ENCODE data around the gene PRKD3.

DNA sequence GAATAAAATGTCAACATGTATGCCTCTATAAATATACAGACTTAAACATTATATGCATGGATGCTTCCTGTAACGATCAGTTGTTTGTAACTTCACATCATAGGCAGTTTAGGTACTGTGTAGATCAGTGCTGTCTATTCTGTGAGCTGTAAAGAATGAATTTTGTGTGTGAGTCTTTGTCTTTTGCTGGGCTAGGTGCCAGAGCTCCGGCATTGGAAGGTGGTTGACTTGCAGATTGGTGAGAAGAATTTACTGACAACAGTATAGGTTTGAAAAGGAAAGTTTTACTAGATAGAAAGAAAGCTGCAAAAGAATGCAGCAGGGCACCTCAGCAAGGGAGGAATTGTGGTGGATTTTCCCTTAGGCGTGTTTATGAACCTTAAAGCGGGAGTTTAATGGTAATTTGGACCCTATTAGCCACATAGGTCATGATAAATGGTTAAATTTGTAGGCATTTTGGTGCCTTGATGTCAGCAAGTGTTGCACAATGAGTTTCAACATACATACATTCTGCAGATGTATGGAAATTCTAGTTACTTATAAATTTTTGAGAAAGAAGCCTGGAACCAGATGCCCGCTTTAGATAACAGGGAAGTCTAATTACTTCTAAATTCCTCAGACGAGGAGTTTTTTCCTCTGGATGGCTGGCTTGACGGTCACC is 13.1 kb upstream of the PRKD3 start:
- TF ChIP-seq EP300 (IDR thresholded peaks at IDR 0.05) (no peak), POLR2AphosphoS5 (IDR thresholded peaks at IDR 0.05) (no peak), POLR2A (IDR thresholded peaks at IDR 0.05; ENCODE audit: low read depth) (no peak)
- TF ChIP-seq, protein P1, sequence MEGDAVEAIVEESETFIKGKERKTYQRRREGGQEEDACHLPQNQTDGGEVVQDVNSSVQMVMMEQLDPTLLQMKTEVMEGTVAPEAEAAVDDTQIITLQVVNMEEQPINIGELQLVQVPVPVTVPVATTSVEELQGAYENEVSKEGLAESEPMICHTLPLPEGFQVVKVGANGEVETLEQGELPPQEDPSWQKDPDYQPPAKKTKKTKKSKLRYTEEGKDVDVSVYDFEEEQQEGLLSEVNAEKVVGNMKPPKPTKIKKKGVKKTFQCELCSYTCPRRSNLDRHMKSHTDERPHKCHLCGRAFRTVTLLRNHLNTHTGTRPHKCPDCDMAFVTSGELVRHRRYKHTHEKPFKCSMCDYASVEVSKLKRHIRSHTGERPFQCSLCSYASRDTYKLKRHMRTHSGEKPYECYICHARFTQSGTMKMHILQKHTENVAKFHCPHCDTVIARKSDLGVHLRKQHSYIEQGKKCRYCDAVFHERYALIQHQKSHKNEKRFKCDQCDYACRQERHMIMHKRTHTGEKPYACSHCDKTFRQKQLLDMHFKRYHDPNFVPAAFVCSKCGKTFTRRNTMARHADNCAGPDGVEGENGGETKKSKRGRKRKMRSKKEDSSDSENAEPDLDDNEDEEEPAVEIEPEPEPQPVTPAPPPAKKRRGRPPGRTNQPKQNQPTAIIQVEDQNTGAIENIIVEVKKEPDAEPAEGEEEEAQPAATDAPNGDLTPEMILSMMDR (IDR thresholded peaks at IDR 0.05), result no peak

Data from esophagus muscularis mucosa (tissue), 4 donors.